HCT116 (cell line): ENCODE data around the gene TGFBR3. TPM values are rescaled to one million over a fixed set of nuclear protein-coding genes. Genes with fewer than 3 reads are reported as not detected.

Source experiments
- ATAC-seq: fragments of 200-7000 bp; cut with Tn5 transposase; 2 replicates; pipeline ENCODE4 v1.9.1; 2020; ENCODE audit warnings: mild to moderate bottlenecking, moderate library complexity
- BruUV-seq: library from RNA; stranded (reverse); fragments of 400-500 nt; replicated peaks from 2 replicates; lab custom pipeline; 2021; lab: Mats Ljungman, UMichigan
- CTCF ChIA-PET: fragments of 300-600 bp; sonication (Branson Sonifier 250); formaldehyde crosslinking; loops from one replicate; lab custom pipeline; 2021; ENCODE audit warnings: antibody characterized with exemption; lab: Charles Lee
- POLR2A ChIA-PET: fragments of 300-600, 350-600 bp; sonication (Branson Sonifier 250); formaldehyde crosslinking; loops from one replicate; lab custom pipeline; 2021; ENCODE audit warnings: antibody characterized with exemption; lab: Charles Lee
- RAD21 ChIA-PET, 2 experiments: fragments of 300-600 bp; sonication (Branson Sonifier 250); formaldehyde crosslinking; loops; one replicate each; lab custom pipeline; 2023; ENCODE audit warnings: low total read pairs in 2 of 2; ENCODE audit not compliant: uncharacterized antibody in 2 of 2, unreplicated experiment in 2 of 2, low non-redundant PET in 1 of 2; lab: Charles Lee
- DNase-seq: peaks from one replicate; pipeline ENCODE4 v3.0.0-alpha.2; 2010; ENCODE audit warnings: low read depth, low spot score
- H2AFZ ChIP-seq: fragments of 200-600 bp; shearing (Covaris generic), sonication (generic); 2 replicates; pipeline ENCODE4 v1.6.1; 2017; ENCODE audit warnings: low read depth, mixed run types, mixed read lengths, antibody characterized with exemption, low read length; ENCODE audit not compliant: poor library complexity, severe bottlenecking
- H3K27ac ChIP-seq: 2 replicates; pipeline ENCODE4 v1.5.1; 2012; ENCODE audit warnings: low read depth, low read length
- H3K27me3 ChIP-seq: fragments of 200-600 bp; sonication (generic); 2 replicates; pipeline ENCODE4 v1.6.1; 2016; ENCODE audit warnings: mixed run types, low read length, mixed read lengths; ENCODE audit not compliant: insufficient read depth
- H3K36me3 ChIP-seq, 2 experiments: fragments of 200-500 bp in 1 of 2; fragments of 200-600 bp in 1 of 2; sonication (Bioruptor generic) in 1 of 2; sonication (generic) in 1 of 2; 2 replicates each; pipeline versions ENCODE4 v1.5.1 to v1.6.1; 2014 to 2016; ENCODE audit warnings: low read length in 2 of 2, inconsistent platforms in 1 of 2, mixed read lengths in 1 of 2, mixed run types in 1 of 2; ENCODE audit not compliant: insufficient read depth in 2 of 2, control insufficient read depth in 1 of 2
- H3K4me1 ChIP-seq, 2 experiments: fragments of 200-600 bp in 1 of 2; sonication (generic) in 1 of 2; 2 replicates each; pipeline versions ENCODE4 v1.5.1 to v1.6.1; 2012 to 2017; ENCODE audit warnings: low read length in 2 of 2, inconsistent platforms in 1 of 2, mild to moderate bottlenecking in 1 of 2, mixed read lengths in 1 of 2, mixed run types in 1 of 2, moderate library complexity in 1 of 2; ENCODE audit not compliant: insufficient read depth in 2 of 2, control insufficient read depth in 1 of 2
- H3K4me2 ChIP-seq: fragments of 200-600 bp; sonication (generic); 2 replicates; pipeline ENCODE4 v1.6.1; 2017; ENCODE audit warnings: mixed run types, low read length, mixed read lengths
- H3K4me3 ChIP-seq, 2 experiments: fragments of 200-600 bp in 1 of 2; sonication (generic) in 1 of 2; replicated peaks in 1 of 2; 2 replicates each; pipeline ENCODE4 v1.5.1; 2011 to 2016; ENCODE audit warnings: low read length in 2 of 2, control low read depth in 1 of 2, low read depth in 1 of 2, mild to moderate bottlenecking in 1 of 2, mixed read lengths in 1 of 2, mixed run types in 1 of 2
- H3K79me2 ChIP-seq: fragments of 200-600 bp; sonication (generic); 2 replicates; pipeline ENCODE4 v1.6.1; 2017; ENCODE audit warnings: mild to moderate bottlenecking, mixed run types, low read length, moderate library complexity, mixed read lengths; ENCODE audit not compliant: insufficient read depth
- H3K9ac ChIP-seq: fragments of 200-600 bp; sonication (generic); 2 replicates; pipeline ENCODE4 v1.6.1; 2016; ENCODE audit warnings: low read length, mixed read lengths
- H3K9me2 ChIP-seq: fragments of 200-600 bp; sonication (generic), shearing (Covaris generic); 2 replicates; pipeline ENCODE4 v1.6.1; 2017; ENCODE audit warnings: mixed run types, mild to moderate bottlenecking, moderate library complexity; ENCODE audit not compliant: insufficient read depth
- H3K9me3 ChIP-seq, 2 experiments: fragments of 200-500 bp in 1 of 2; fragments of 200-600 bp in 1 of 2; sonication (Bioruptor generic) in 1 of 2; sonication (generic) in 1 of 2; 2 replicates each; pipeline ENCODE4 v1.6.1; 2014 to 2017; ENCODE audit warnings: low read length in 2 of 2, mixed read lengths in 2 of 2, inconsistent platforms in 1 of 2, low read depth in 1 of 2, mild to moderate bottlenecking in 1 of 2, mixed run types in 1 of 2, moderate library complexity in 1 of 2; ENCODE audit not compliant: control insufficient read depth in 1 of 2, insufficient read depth in 1 of 2
- H4K20me1 ChIP-seq: fragments of 200-600 bp; sonication (generic), shearing (Covaris generic); 2 replicates; pipeline ENCODE4 v1.6.1; 2017; ENCODE audit warnings: mixed run types, mild to moderate bottlenecking, moderate library complexity; ENCODE audit not compliant: insufficient read depth
- CBX3 ChIP-seq: IDR thresholded peaks from 2 replicates; pipeline ENCODE4 v1.6.1; 2012; ENCODE audit warnings: low read depth
- EGR1 ChIP-seq: IDR thresholded peaks from 2 replicates; pipeline ENCODE4 v1.6.1; 2012; ENCODE audit warnings: low read depth
- EZH2 ChIP-seq: fragments of 200-600 bp; sonication (generic); IDR thresholded peaks from 2 replicates; pipeline ENCODE4 v1.6.1; 2017; ENCODE audit warnings: antibody characterized with exemption, mixed run types
- EZH2phosphoT487 ChIP-seq: fragments of 200-600 bp; IDR thresholded peaks from 2 replicates; pipeline ENCODE4 v1.6.1; 2018; ENCODE audit warnings: antibody characterized with exemption, borderline replicate concordance
- FOSL1 ChIP-seq: IDR thresholded peaks from 2 replicates; pipeline ENCODE4 v1.6.1; 2012; ENCODE audit warnings: low read depth
- SIN3A ChIP-seq: IDR thresholded peaks from 2 replicates; pipeline ENCODE4 v1.6.1; 2012; ENCODE audit warnings: low read depth
- SP1 ChIP-seq: IDR thresholded peaks from 2 replicates; pipeline ENCODE4 v1.6.1; 2012; ENCODE audit warnings: low read depth
- ZNF274 ChIP-seq: fragments of 200-500 bp; sonication (Bioruptor generic); IDR thresholded peaks from 2 replicates; pipeline ENCODE4 v1.6.1; 2014; ENCODE audit warnings: mild to moderate bottlenecking, low read depth, low read length, inconsistent platforms
- intact Hi-C: fragments of 100-400 bp; cut with micrococcal nuclease; formaldehyde crosslinking; loops from 2 replicates; pipeline ENCODE4 v1.10.0; 2022
- total RNA-seq: library from RNA; stranded (reverse); gene quantifications from one replicate; pipeline ENCODE4 v1.2.1, GENCODE V29; 2021; ENCODE audit not compliant: unreplicated experiment

TGFBR3 gene
- total RNA-seq, 1 experiment from 2014 or later: 7.1 TPM

DNA sequence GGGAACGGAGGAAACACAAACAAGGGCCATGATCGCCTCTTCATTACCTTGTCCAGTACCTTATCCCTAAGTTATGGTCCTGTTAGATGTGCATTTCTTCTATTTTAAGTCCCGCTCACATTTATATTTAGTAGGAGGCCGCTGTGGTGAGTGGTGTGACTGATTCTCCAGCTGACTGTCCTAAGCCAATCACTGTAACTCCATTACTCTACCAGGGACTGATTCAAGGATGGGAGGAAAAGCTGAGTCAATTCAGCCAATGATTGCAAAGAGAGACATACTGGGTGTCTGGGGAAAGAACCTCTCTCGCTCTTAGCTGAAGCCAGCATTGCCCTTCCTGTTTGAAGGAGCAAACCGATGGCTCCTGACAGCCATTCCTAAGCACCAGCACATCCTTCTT is 59.7 kb downstream of the TGFBR3 start:
- Histone ChIP-seq H3K9me3 (no peaks in the 10 kb centered on the region), H3K9me2 (no peaks in the 10 kb centered on the region), H3K36me3 (no peaks in the 10 kb centered on the region), H3K27ac (no peak overlapping the region), H2AFZ (no peak overlapping the region), H4K20me1 (no peaks in the 10 kb centered on the region), H3K79me2 (no peaks in the 10 kb centered on the region), H3K4me2 (no peak overlapping the region), H3K9ac (no peak overlapping the region), H3K27me3 (no peaks in the 10 kb centered on the region), H3K4me1 (no peaks in the 10 kb centered on the region; a peak in 1 of 4 replicates), H3K4me3 (no peak overlapping the region)
- ChIA-PET POLR2A (no interaction called here), RAD21 (interaction anchor here in 1 of 2 experiments (0.7 kb wide), 1 partner anchor 106 kb away, joined by 3 read pairs; no protein-coding TSS in a partner anchor), CTCF (no interaction called here)
- BruUV-seq: no TSS peak
- TF ChIP-seq EGR1 (no peak), CBX3 (no peak)
- no peak for DNase-seq
- no peak for ATAC-seq
- intact Hi-C loops: no loop called here

DNA sequence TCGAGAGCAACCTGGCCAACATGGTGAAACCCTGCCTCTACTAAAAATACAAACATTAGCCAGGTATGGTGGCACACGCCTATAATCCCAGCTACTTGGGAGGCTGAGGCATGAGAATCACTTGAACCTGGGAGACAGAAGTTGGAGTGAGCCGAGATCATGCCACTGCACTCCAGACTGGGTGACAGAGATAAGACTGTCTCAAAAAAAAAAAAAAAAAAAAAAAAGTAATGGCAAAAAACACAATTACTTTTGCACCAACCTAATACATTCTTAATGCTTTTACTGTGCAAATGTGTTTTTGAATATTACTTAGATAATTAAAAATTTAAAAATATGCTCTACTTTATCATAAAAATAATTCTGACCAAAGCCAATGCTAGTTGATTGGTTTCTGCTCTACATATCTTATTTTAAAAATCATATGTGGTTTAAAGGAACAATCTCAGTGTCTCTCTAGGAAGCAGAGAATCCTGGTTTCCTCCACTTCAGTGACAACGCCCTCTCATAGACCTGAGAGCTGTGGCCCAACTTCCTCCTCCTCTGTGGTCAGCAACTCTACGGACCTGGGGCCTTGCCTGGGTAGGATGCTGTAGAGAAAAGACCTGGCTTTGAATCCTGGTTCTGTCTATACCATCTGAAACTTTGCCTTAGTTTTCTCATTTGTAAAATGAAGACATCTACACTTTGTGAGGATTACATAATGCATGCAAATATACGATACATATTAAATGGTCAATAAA is 64.7 kb downstream of the TGFBR3 start:
- ATAC-seq (no peak), DNase-seq (no peak)
- Histone ChIP-seq H3K27ac (no peak overlapping the region), H4K20me1 (no peaks in the 10 kb centered on the region), H3K4me1 (no peaks in the 10 kb centered on the region), H3K79me2 (no peaks in the 10 kb centered on the region), H3K27me3 (no peaks in the 10 kb centered on the region), H2AFZ (no peak overlapping the region), H3K9me2 (no peaks in the 10 kb centered on the region), H3K9ac (no peak overlapping the region), H3K4me3 (no peak overlapping the region), H3K36me3 (no peaks in the 10 kb centered on the region), H3K9me3 (no peaks in the 10 kb centered on the region), H3K4me2 (no peak overlapping the region)
- intact Hi-C loops: no loop called here
- CTCF ChIA-PET: no interaction called here
- POLR2A ChIA-PET: no interaction called here
- no peak for TF ChIP-seq SP1
- no peak for TF ChIP-seq ZNF274
- no peak for TF ChIP-seq EGR1
- no peak for TF ChIP-seq SIN3A
- no peak for TF ChIP-seq EZH2phosphoT487
- no peak for TF ChIP-seq EZH2
- no peak for TF ChIP-seq FOSL1
- no TSS peak for BruUV-seq
- RAD21 ChIA-PET: no interaction called here
